Ascending aorta (tissue), 2 donors: ENCODE data around the gene YIF1B. TPM values are rescaled to one million over a fixed set of nuclear protein-coding genes. Genes with fewer than 3 reads are reported as not detected.
"Not testable (repeated sequence)": the region's sequence is repeated elsewhere in the genome, so short reads cannot be mapped to it uniquely, and the experiment has no call there.

Source experiments
- DNase-seq, 2 donors: peaks; one replicate each; pipeline ENCODE4 v3.0.0-alpha.2; 2019; ENCODE audit warnings: low spot score in 2 of 2
- H3K27ac ChIP-seq, 2 donors: fragments of 200-600 bp; sonication (generic); one replicate each; pipeline ENCODE4 v1.5.1; 2016 to 2017; ENCODE audit warnings: mild to moderate bottlenecking in 1 of 2
- H3K27me3 ChIP-seq: fragments of 200-600 bp; sonication (generic); one replicate; pipeline ENCODE4 v1.5.1; 2017
- H3K36me3 ChIP-seq, 2 donors: fragments of 200-600 bp; sonication (generic); one replicate each; pipeline ENCODE4 v1.5.1; 2016
- H3K4me1 ChIP-seq, 2 donors: fragments of 200-600 bp; sonication (generic); one replicate each; pipeline ENCODE4 v1.5.1; 2016 to 2017; ENCODE audit warnings: mild to moderate bottlenecking in 1 of 2
- H3K4me3 ChIP-seq, 2 donors: fragments of 200-600 bp; sonication (generic); one replicate each; pipeline ENCODE4 v1.5.1; 2016 to 2017; ENCODE audit warnings: mild to moderate bottlenecking in 1 of 2
- H3K9me3 ChIP-seq, 2 donors: fragments of 200-600 bp; sonication (generic); one replicate each; pipeline ENCODE4 v1.5.1; 2016
- CTCF ChIP-seq, 3 experiments: fragments of 200-600 bp in 2 of 3; fragments of 450-650 bp in 1 of 3; sonication (generic) in 2 of 3; IDR thresholded peaks; one replicate each; pipeline ENCODE4 v1.5.1; 2016 to 2019; ENCODE audit warnings: antibody characterized with exemption in 3 of 3, mild to moderate bottlenecking in 1 of 3, moderate library complexity in 1 of 3
- intact Hi-C: fragments of 100-400 bp; cut with DNase I; formaldehyde crosslinking; loops from one replicate; pipeline ENCODE4 v1.15.1; 2023
- total RNA-seq: library from RNA; depleted of rRNA; stranded (reverse); fragments of >200 nt; gene quantifications from one replicate; pipeline ENCODE4 v1.1.0, GENCODE V29; 2016

The YIF1B gene
- total RNA-seq, 1 donor from 2014 or later, result 24.7 TPM

- H3K9me3 ChIP-seq, result no peaks in the 10 kb centered on the region
- DNase-seq, result no peak
- intact Hi-C loops, result no loop called here
- no peak overlapping the region for H3K4me3 ChIP-seq
- H3K27ac ChIP-seq, result no peak overlapping the region
- H3K27me3 ChIP-seq, result no peaks in the 10 kb centered on the region
- H3K4me1 ChIP-seq, result no peaks in the 10 kb centered on the region
- H3K36me3 ChIP-seq, result no peaks in the 10 kb centered on the region
- TF ChIP-seq CTCF (IDR thresholded peaks at IDR 0.05), result no peak
Observed at GRCh38 chr19:38351865-38352395, 36.2 kb upstream of the YIF1B start.

GRCh38 chr19:38350883-38351282 is 35.1 kb upstream of the YIF1B start:
- Histone ChIP-seq H3K4me1 (no peaks in the 10 kb centered on the region), H3K27ac (no peak overlapping the region), H3K36me3 (no peaks in the 10 kb centered on the region), H3K9me3 (no peaks in the 10 kb centered on the region), H3K4me3 (no peak overlapping the region), H3K27me3 (no peaks in the 10 kb centered on the region)
- DNase-seq, result no peak
- no peak for TF ChIP-seq CTCF (IDR thresholded peaks at IDR 0.05)
- intact Hi-C loops, result no loop called here

GRCh38 chr19:38346837-38347236 is 31.1 kb upstream of the YIF1B start:
- no peak for TF ChIP-seq CTCF (IDR thresholded peaks at IDR 0.05)
- intact Hi-C loops, result no loop called here
- H3K36me3 ChIP-seq, result no peaks in the 10 kb centered on the region

GRCh38 chr19:38340927-38341326 is 25.2 kb upstream of the YIF1B start:
- Histone ChIP-seq H3K27ac (no peak overlapping the region), H3K4me3 (no peak overlapping the region), H3K27me3 (no peaks in the 10 kb centered on the region), H3K4me1 (peaks cover 0 to 15% of the 10 kb centered on the region in 2 donors), H3K36me3 (no peaks in the 10 kb centered on the region), H3K9me3 (no peaks in the 10 kb centered on the region)
- intact Hi-C loops, result no loop called here
- TF ChIP-seq CTCF (IDR thresholded peaks at IDR 0.05), result no peak
- no peak for DNase-seq

More at GRCh38 chr19:38346837-38347236, 31.1 kb upstream of the YIF1B start:
- Histone ChIP-seq H3K9me3 (no peaks in the 10 kb centered on the region), H3K27ac (no peak overlapping the region), H3K27me3 (no peaks in the 10 kb centered on the region), H3K4me3 (no peak overlapping the region), H3K4me1 (no peaks in the 10 kb centered on the region)
- no peak for DNase-seq

GRCh38 chr19:38339011-38339410 is 23.3 kb upstream of the YIF1B start:
- not testable (repeated sequence) for DNase-seq, H3K9me3 ChIP-seq, H3K36me3 ChIP-seq

GRCh38 chr19:38337360-38337653 is 21.6 kb upstream of the YIF1B start:
- peaks cover 0 to 18% of the 10 kb centered on the region in 2 donors for H3K4me1 ChIP-seq
- no peaks in the 10 kb centered on the region for H3K36me3 ChIP-seq
- intact Hi-C loops, result loop anchor here (2.0 to 5.0 kb wide), 5 partner anchors 50 to 513 kb away; partner anchors contain the start of genes FAM98C, GGN and SPRED3
- TF ChIP-seq CTCF (IDR thresholded peaks at IDR 0.05), result no peak
- peak overlapping the region; percentile 70 to 72 for H3K4me3 ChIP-seq
- DNase-seq, result no peak
- no peaks in the 10 kb centered on the region for H3K27me3 ChIP-seq
- peak overlapping the region; percentile 96 to 99 for H3K27ac ChIP-seq
- no peaks in the 10 kb centered on the region for H3K9me3 ChIP-seq

More at GRCh38 chr19:38339011-38339410, 23.3 kb upstream of the YIF1B start:
- peaks cover 0 to 18% of the 10 kb centered on the region in 2 donors for H3K4me1 ChIP-seq
- H3K27me3 ChIP-seq, H3K4me3 ChIP-seq, H3K27ac ChIP-seq: not testable (repeated sequence)
- intact Hi-C loops, result loop anchor here (5.0 kb wide), 3 partner anchors 48 to 337 kb away; partner anchors contain the start of genes GGN and SPRED3
